IMR-90 (cell line): ENCODE results near the gene RHOH. TPM values are rescaled to one million over a fixed set of nuclear protein-coding genes. Genes with fewer than 3 reads are reported as not detected.

Experiments used
- ATAC-seq: fragments of 200-7000 bp; cut with Tn5 transposase; 2 replicates; pipeline ENCODE4 v1.9.1; 2020; ENCODE audit warnings: low read depth, mild to moderate bottlenecking, moderate library complexity
- BruUV-seq: library from RNA; stranded (reverse); fragments of 400-500 nt; replicated peaks from 2 replicates; lab custom pipeline; 2021; lab: Mats Ljungman, UMichigan
- CTCF ChIA-PET: fragments of 300-600 bp; formaldehyde crosslinking; extraction: SDS; loops from one replicate; lab custom pipeline; 2021; ENCODE audit warnings: antibody characterized with exemption; lab: Yijun Ruan, JAX
- POLR2A ChIA-PET: fragments of 300-600 bp; sonication (Branson Sonifier 250); formaldehyde crosslinking; loops from one replicate; lab custom pipeline; 2022; ENCODE audit warnings: antibody characterized with exemption; ENCODE audit not compliant: unreplicated experiment; lab: Charles Lee
- DNase-seq: peaks from one replicate; pipeline ENCODE4 v3.0.0; 2013
- H2AFZ ChIP-seq: replicated peaks from 2 replicates; pipeline ENCODE3; 2013; ENCODE audit warnings: low read length, mild to moderate bottlenecking; ENCODE audit not compliant: poor library complexity
- H2AK5ac ChIP-seq: 2 replicates; pipeline ENCODE4 v1.6.1; 2013; ENCODE audit warnings: low read depth, low read length, inconsistent platforms
- H2AK9ac ChIP-seq: replicated peaks from 2 replicates; pipeline ENCODE3; 2013; ENCODE audit warnings: mild to moderate bottlenecking, low read depth, low read length, moderate library complexity; ENCODE audit not compliant: poor library complexity
- H2BK120ac ChIP-seq: 2 replicates; pipeline ENCODE4 v1.6.1; 2013; ENCODE audit warnings: low read depth, low read length, inconsistent platforms
- H2BK15ac ChIP-seq: 3 replicates; pipeline ENCODE4 v1.6.1; 2013; ENCODE audit warnings: low read depth, low read length, inconsistent platforms
- H2BK20ac ChIP-seq: 2 replicates; pipeline ENCODE4 v1.6.1; 2013; ENCODE audit warnings: low read depth, mild to moderate bottlenecking, inconsistent platforms, low read length, moderate library complexity
- H2BK5ac ChIP-seq: 2 replicates; pipeline ENCODE4 v1.6.1; 2013; ENCODE audit warnings: mild to moderate bottlenecking, low read depth, low read length, inconsistent platforms; ENCODE audit not compliant: poor library complexity, severe bottlenecking
- H3K14ac ChIP-seq: replicated peaks from 2 replicates; pipeline ENCODE4 v1.6.1; 2013; ENCODE audit warnings: low read depth, low read length, inconsistent platforms
- H3K18ac ChIP-seq: 2 replicates; pipeline ENCODE4 v1.6.1; 2013; ENCODE audit warnings: low read depth, low read length, control low read depth
- H3K23ac ChIP-seq: 2 replicates; pipeline ENCODE4 v1.6.1; 2013; ENCODE audit warnings: low read depth, low read length, inconsistent platforms
- H3K27ac ChIP-seq: 2 replicates; pipeline ENCODE4 v1.5.1; 2013; ENCODE audit warnings: mild to moderate bottlenecking, control low read depth, low read length; ENCODE audit not compliant: insufficient read depth
- H3K27me3 ChIP-seq: 2 replicates; pipeline ENCODE4 v1.6.1; 2013; ENCODE audit warnings: low read length; ENCODE audit not compliant: control insufficient read depth, insufficient read depth
- H3K36me3 ChIP-seq: 2 replicates; pipeline ENCODE4 v1.6.1; 2013; ENCODE audit warnings: low read length, mixed read lengths; ENCODE audit not compliant: control insufficient read depth, insufficient read depth
- H3K4ac ChIP-seq: 2 replicates; pipeline ENCODE4 v1.6.1; 2013; ENCODE audit warnings: low read depth, low read length, inconsistent platforms
- H3K4me1 ChIP-seq: 2 replicates; pipeline ENCODE4 v1.6.1; 2013; ENCODE audit warnings: low read length, mixed read lengths; ENCODE audit not compliant: control insufficient read depth, insufficient read depth
- H3K4me2 ChIP-seq: 2 replicates; pipeline ENCODE4 v1.6.1; 2013; ENCODE audit warnings: low read depth, mild to moderate bottlenecking, control low read depth, low read length, moderate library complexity
- H3K4me3 ChIP-seq: 2 replicates; pipeline ENCODE4 v1.5.1; 2013; ENCODE audit warnings: low read depth, mild to moderate bottlenecking, control low read depth, low read length, moderate library complexity; ENCODE audit not compliant: insufficient read depth
- H3K56ac ChIP-seq: 2 replicates; pipeline ENCODE4 v1.6.1; 2013; ENCODE audit warnings: low read length, inconsistent platforms; ENCODE audit not compliant: insufficient read depth; ENCODE audit errors: extremely low read depth
- H3K79me1 ChIP-seq, 2 experiments: 2 replicates each; pipeline ENCODE4 v1.6.1; 2013; ENCODE audit warnings: low read length in 2 of 2, inconsistent platforms in 1 of 2, low read depth in 1 of 2
- H3K9ac ChIP-seq: 2 replicates; pipeline ENCODE4 v1.6.1; 2013; ENCODE audit warnings: low read depth, low read length, control low read depth
- H3K9me1 ChIP-seq: 2 replicates; pipeline ENCODE4 v1.6.1; 2013; ENCODE audit warnings: low read length, inconsistent platforms; ENCODE audit not compliant: insufficient read depth
- H3K9me3 ChIP-seq: 2 replicates; pipeline ENCODE4 v1.6.1; 2013; ENCODE audit warnings: low read length; ENCODE audit not compliant: control insufficient read depth, insufficient read depth
- H4K20me1 ChIP-seq: 2 replicates; pipeline ENCODE4 v1.6.1; 2013; ENCODE audit warnings: low read length, inconsistent platforms; ENCODE audit not compliant: insufficient read depth
- H4K5ac ChIP-seq: 2 replicates; pipeline ENCODE4 v1.6.1; 2013; ENCODE audit warnings: mild to moderate bottlenecking, low read depth, low read length, control low read depth
- H4K8ac ChIP-seq, 2 experiments: 2 replicates each; pipeline ENCODE4 v1.6.1; 2013; ENCODE audit warnings: low read depth in 2 of 2, low read length in 2 of 2, control low read depth in 1 of 2, inconsistent platforms in 1 of 2
- H4K91ac ChIP-seq: 2 replicates; pipeline ENCODE4 v1.6.1; 2013; ENCODE audit warnings: low read depth, low read length, inconsistent platforms; ENCODE audit not compliant: insufficient read depth
- RFX5 ChIP-seq: IDR thresholded peaks from 2 replicates; pipeline ENCODE4 v1.8.0; 2012; ENCODE audit warnings: low read depth, mild to moderate bottlenecking, low read length, moderate library complexity
- WGBS, 2 experiments: methylation state at CpG; one replicate each; pipeline versions ENCODE4 v1.1.5 to v1.1.7; 2013; ENCODE audit warnings: missing lambda C conversion rate in 2 of 2; ENCODE audit not compliant: insufficient read length in 1 of 2; ENCODE audit errors: extremely low coverage in 2 of 2; 5-methylcytosine and 5-hydroxymethylcytosine counted together
- dilution Hi-C: fragments of 300-500 bp; cut with HindIII; formaldehyde crosslinking; loops from one replicate; pipeline ENCODE4 v1.14.3; 2018; ENCODE audit warnings: low sequenced_read_pairs; ENCODE audit not compliant: unreplicated experiment
- in situ Hi-C: fragments of 300-500 bp; cut with MboI; formaldehyde crosslinking; loops from 3 replicates; pipeline ENCODE4 v1.14.3; 2019; ENCODE audit warnings: low sequenced_read_pairs, inconsistent platforms, mixed read lengths
- intact Hi-C: fragments of 100-400 bp; cut with micrococcal nuclease; formaldehyde crosslinking; loops from 2 replicates; pipeline ENCODE4 v1.10.0; 2022
- polyA plus RNA-seq, 3 experiments: library from polyadenylated mRNA; depleted of rRNA; stranded (reverse); fragments of >200 nt; gene quantifications; 2 replicates each; pipeline ENCODE4 v1.2.3, GENCODE V29; 2012; ENCODE audit warnings: low replicate concordance in 1 of 3
- total RNA-seq: library from RNA; depleted of rRNA; stranded (reverse); fragments of >200 nt; gene quantifications from 2 replicates; pipeline ENCODE4 v1.2.3, GENCODE V29; 2012

RHOH gene
- total and polyA plus RNA-seq, 2 of the 4 experiments (the other 2 are of a cell fraction) = not detected

DNA sequence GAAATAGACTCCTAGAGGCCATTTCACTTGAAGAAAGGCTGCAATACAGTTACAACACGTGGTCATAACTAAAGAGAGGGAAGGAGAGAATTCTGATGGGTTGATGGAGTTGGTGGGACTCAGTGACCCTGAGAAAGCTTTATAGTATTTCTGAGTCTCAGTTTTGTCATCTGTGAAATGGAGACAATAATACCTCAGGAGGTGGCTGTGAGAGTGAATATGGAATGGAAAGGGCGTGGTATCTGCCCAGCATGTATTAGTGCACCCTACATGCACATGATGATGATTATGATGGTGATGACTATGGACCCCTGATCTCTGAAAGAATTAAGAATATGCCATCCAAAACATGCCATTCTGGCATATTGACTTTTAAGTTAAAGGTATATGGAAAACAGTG lies 66.0 kb downstream of the RHOH start:
- H2BK15ac ChIP-seq = no peak overlapping the region
- no peak overlapping the region for H3K18ac ChIP-seq
- H2BK5ac ChIP-seq = no peak overlapping the region
- no peak overlapping the region for H4K91ac ChIP-seq
- no peaks in the 10 kb centered on the region for H3K79me1 ChIP-seq
- no TSS peak for BruUV-seq
- ChIA-PET CTCF (no interaction called here), POLR2A (no interaction called here)
- peaks cover 7% of the 10 kb centered on the region for H3K27me3 ChIP-seq
- H3K27ac ChIP-seq = no peak overlapping the region
- H2AFZ ChIP-seq = no peak overlapping the region
- intact Hi-C loops (no loop called here), in situ Hi-C loops (no loop called here), dilution Hi-C loops (no loop called here)
- WGBS, 2 experiments = 71% methylated on average over 1 of the region's 2 CpGs; no CpG with 5 or more reads in 1 of the 2 experiments
- no peak overlapping the region for H3K4me2 ChIP-seq
- no peak overlapping the region for H2BK20ac ChIP-seq
- TF ChIP-seq RFX5 = no peak
- ATAC-seq (no peak), DNase-seq (no peak)
- H4K8ac ChIP-seq = no peak overlapping the region
- no peaks in the 10 kb centered on the region for H3K9me1 ChIP-seq
- H4K20me1 ChIP-seq = no peaks in the 10 kb centered on the region
- H3K14ac ChIP-seq = no peak overlapping the region
- H3K4ac ChIP-seq = no peak overlapping the region
- H3K4me1 ChIP-seq = no peaks in the 10 kb centered on the region
- H3K56ac ChIP-seq = no peak overlapping the region
- H4K5ac ChIP-seq = no peak overlapping the region
- no peaks in the 10 kb centered on the region for H3K9me3 ChIP-seq
- H3K23ac ChIP-seq = no peak overlapping the region
- H3K36me3 ChIP-seq = no peaks in the 10 kb centered on the region
- no peak overlapping the region for H3K4me3 ChIP-seq
- H2BK120ac ChIP-seq = no peak overlapping the region
- no peak overlapping the region for H2AK5ac ChIP-seq
- H3K9ac ChIP-seq = no peak overlapping the region
- no peak overlapping the region for H2AK9ac ChIP-seq
